Fibroblast of pulmonary artery (primary cell): ENCODE results near the gene SERPINB10.
A peak's percentile ranks its signal among the peaks of the same experiment; 100 is the strongest.

ENCODE experiments used
- DNase-seq: peaks from one replicate; pipeline ENCODE4 v3.0.0-alpha.2; 2010; ENCODE audit warnings: low read depth
- H3K4me3 ChIP-seq: replicated peaks from 2 replicates; pipeline ENCODE4 v1.5.1; 2011; ENCODE audit warnings: low read depth, mild to moderate bottlenecking, control low read depth, low read length, moderate library complexity
- TF ChIP-seq, protein P1 (sequence below): IDR thresholded peaks from 2 replicates; pipeline ENCODE4 v1.5.1; 2011; ENCODE audit warnings: mild to moderate bottlenecking, control low read depth, low read length, inconsistent platforms; ENCODE audit errors: missing control alignments

SERPINB10 gene

DNA sequence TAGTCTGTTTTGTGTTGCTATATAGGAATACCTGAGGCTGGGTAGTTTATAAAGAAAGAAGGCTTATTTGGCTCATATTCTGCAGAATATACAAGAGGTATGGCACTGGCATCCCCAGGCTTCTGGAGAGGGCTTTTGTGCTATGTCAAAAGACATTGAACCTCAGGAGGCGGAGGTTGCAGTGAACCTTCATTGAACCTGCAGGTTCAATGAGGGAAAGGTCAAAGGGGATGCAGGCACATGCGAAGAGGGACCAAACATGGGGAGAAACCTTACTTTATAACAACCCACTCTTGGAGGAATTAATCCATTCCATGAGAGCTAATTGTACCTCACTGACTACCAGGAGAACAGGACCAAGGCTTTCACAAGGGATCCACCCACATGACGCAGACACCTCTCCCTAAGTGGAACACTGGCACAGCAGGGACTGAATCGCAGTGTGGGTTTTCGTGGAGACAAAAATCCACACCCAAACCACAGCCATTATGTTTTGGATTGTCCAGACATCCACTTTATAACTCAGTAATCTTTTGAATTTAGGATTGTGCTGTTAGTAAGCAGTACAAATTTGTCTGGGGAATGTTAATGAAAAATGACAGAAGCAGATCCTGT, 58.1 kb downstream of the SERPINB10 start:
- TF ChIP-seq, protein P1, sequence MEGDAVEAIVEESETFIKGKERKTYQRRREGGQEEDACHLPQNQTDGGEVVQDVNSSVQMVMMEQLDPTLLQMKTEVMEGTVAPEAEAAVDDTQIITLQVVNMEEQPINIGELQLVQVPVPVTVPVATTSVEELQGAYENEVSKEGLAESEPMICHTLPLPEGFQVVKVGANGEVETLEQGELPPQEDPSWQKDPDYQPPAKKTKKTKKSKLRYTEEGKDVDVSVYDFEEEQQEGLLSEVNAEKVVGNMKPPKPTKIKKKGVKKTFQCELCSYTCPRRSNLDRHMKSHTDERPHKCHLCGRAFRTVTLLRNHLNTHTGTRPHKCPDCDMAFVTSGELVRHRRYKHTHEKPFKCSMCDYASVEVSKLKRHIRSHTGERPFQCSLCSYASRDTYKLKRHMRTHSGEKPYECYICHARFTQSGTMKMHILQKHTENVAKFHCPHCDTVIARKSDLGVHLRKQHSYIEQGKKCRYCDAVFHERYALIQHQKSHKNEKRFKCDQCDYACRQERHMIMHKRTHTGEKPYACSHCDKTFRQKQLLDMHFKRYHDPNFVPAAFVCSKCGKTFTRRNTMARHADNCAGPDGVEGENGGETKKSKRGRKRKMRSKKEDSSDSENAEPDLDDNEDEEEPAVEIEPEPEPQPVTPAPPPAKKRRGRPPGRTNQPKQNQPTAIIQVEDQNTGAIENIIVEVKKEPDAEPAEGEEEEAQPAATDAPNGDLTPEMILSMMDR, result no peak
- no peak overlapping the region for H3K4me3 ChIP-seq
- no peak for DNase-seq

DNA sequence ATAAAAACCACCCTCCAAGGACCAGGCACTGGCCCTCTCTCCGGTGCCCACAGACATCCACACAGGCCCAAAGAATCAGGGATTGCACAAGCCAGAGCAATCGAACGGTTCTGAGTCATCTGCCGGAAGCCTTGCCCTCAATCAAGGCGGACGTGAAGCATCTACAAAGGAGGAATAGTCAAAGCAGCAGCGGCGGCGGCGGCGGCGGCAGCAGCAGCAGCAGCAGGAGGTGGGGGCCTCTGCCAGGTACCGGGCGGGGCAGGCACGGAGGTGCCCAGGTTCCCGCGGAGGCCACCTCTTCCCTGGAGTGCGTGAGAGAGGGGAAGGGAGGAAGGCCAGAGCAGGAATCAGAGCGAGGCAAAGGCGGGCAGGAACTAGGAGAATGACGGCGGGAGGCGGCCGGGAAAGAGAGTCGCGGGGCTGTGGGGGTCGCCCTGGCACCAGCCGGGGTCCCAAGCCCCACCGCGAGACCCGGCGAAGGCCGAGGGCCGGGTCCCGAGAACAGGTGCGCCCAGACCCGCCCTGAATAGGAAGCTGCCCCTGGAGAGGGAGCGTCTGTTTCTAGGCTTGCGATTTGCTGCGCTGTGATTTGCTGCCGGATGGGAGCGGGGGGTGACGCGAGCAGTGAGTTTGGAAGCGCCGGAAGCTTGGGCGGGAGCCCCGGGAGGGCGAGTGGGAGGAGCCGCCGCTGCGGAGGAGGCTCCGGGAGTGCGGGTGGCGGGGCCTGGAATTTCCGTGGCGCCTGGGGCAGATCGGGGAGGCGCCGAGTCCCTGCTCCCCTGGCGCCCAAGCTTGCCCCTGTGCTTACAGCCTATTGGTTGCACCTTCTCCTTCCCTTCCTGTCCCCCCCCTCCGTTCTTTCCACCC, 62.4 kb downstream of the SERPINB10 start, which contains the start of gene SERPINB8:
TSS of gene SERPINB8 (plus strand) at position 140 of the 867 bp plus-strand sequence. CDS start 8,228 bp downstream, outside the sequence.
- TF ChIP-seq, protein P1, result no peak
- H3K4me3 ChIP-seq, result peak within 1 kb of the TSS; percentile 80
- DNase-seq, result peak; percentile 95

DNA sequence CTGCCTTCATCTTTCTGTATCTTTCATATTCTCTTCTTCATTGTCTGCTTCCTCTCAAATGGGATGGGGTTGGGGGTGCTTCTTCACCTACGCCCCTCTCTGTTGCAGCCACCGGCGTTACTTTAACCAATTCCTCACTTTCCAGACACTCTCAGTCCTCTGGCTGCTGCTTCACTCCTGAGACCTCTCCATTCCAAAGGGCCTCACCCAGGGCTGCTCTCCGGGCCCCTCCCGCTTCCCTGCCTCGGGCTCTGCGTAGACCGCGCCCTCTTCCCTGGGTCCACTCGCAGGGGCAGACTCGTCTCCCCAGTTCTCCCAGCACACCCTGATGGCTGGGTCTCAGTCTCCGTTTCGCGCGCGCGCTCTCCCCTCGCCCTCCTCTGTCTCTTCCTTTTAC, 63.0 kb downstream of the SERPINB10 start:
- H3K4me3 ChIP-seq, result peak overlapping the region; percentile 80
- TF ChIP-seq, protein P1, result no peak
- DNase-seq, result no peak

DNA sequence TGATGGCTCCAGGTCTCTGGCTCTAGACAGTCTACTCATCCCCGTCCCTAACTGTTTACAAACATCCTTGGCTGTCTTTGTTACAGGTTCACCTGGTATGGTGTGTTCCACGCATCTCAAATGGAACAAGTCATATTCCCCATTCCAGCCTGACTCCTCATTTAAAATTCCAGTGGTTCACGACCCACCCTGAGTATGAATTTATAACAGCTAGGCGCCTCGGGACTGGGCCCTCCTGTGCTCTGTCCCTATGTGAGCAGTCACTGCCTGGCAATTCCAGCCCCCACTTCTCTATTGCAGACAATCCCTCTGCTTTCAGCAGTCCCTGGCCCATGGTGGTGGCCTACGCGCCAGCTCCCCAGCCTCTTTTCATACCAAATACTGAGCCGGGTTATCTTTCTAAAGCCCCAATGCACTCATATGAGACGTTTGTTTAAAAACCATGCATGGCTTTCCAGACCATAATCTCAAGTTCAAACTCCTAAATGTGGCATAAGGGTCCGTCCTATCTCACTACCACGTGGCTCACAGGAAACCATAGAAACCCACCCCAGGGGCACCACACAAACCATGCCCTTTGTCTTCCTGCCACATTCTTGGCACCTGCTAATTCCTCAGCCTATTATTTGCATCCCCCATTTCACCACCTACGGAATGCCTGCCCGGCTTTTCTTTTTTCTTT, 63.7 kb downstream of the SERPINB10 start:
- TF ChIP-seq, protein P1, result no peak
- peak overlapping the region; percentile 80 for H3K4me3 ChIP-seq
- no peak for DNase-seq

DNA sequence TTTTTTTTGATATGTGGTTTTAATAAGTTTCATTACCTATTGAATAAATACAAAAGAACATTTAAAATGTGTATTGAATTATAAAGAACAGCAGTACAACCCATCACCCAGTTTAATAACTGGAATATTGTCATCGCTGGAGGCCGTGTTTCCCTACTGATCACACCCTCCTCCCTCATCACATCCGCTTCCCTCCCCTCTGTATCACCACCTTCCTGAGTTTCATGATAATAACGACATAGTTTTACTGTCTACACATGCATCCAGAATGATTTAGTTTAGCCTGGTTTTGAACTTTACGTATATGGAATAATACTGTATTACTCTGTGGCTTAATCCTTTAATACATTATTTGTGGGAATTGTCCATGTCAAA, 64.2 kb downstream of the SERPINB10 start:
- H3K4me3 ChIP-seq, result no peak overlapping the region
- TF ChIP-seq, protein P1, result no peak
- DNase-seq, result no peak

DNA sequence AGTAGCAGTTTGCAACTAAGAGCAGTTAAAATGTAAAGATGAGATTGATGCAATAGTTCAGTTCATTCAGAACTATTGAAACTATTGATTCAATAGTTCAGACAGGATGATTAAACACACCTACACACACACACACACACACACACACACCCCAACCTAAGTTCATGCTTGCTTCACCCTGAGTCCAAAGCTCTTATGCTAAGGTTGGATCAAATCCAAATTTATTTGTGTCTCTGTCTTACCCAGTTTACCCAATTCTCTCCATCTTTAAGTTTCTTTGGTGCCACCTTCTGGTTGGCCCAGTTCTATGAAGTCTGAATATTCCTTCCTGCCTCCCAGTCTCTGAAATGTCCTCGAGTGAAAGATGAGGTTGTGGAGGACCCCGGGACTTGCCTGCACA, 67.2 kb downstream of the SERPINB10 start:
- TF ChIP-seq, protein P1, result peak; percentile 53
- H3K4me3 ChIP-seq, result no peak overlapping the region
- peak; percentile 61 for DNase-seq
